GM18951 (cell line): ENCODE measurements around the gene HS3ST3B1.

ENCODE experiments used
- POLR2A ChIP-seq: IDR thresholded peaks from 4 replicates; pipeline ENCODE4 v1.6.1; 2011; ENCODE audit warnings: mild to moderate bottlenecking; ENCODE audit not compliant: insufficient read length, insufficient read depth; ENCODE audit errors: extremely low read depth
- in situ Hi-C: fragments of 300-500 bp; cut with MboI; formaldehyde crosslinking; loops from one replicate; pipeline ENCODE4 v1.12.0; 2022; ENCODE audit warnings: low sequenced_read_pairs, mixed read lengths, inconsistent platforms; ENCODE audit not compliant: unreplicated experiment

Gene HS3ST3B1

DNA sequence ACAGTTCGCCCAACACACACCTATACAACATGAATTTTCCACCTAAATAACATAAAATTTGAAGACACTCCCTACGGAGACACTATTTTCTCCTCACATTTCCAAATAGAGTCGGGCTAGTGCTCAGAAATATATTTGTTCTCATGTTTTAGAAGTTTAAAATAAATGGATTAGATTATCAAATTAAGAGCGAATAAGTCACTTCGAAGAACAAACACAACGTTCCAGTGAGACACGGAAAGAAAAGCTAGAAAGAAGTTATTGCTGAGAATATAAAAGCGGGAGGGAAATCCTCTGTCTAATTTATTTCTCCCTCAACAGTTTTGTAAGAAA is 2.0 kb upstream of the HS3ST3B1 start:
- in situ Hi-C loops, result no loop called here
- no peak for TF ChIP-seq POLR2A

- TF ChIP-seq POLR2A, result no peak
- in situ Hi-C loops, result loop anchor here (25.0 kb wide), 1 partner anchor 712 kb away; no protein-coding TSS in a partner anchor
Measured at GRCh38 chr17:14299280-14300141, 1.4 kb upstream of the HS3ST3B1 start.

- in situ Hi-C loops, result loop anchor here (25.0 kb wide), 1 partner anchor 714 kb away; no protein-coding TSS in a partner anchor
- TF ChIP-seq POLR2A, result no peak
Measured at GRCh38 chr17:14301279-14302090, 604 bp downstream of the HS3ST3B1 start.

DNA sequence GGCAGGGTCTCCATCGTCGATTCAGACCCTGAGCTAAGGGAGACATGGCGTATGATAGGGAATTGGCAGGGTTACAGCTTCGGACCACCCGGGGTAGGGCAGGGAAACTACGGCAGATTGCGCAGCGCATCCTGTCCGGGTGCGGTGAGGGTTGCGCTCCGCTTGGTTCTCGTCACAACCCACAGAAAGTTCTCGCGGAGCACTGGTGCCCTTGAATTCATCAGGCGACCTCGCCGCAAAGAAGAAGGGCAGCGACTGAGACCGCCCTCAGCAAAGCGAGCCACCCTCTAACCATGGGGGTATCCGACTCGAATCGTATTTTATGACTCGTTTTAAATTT is 1.2 kb downstream of the HS3ST3B1 start:
- no peak for TF ChIP-seq POLR2A
- in situ Hi-C loops, result loop anchor here (25.0 kb wide), 1 partner anchor 715 kb away; no protein-coding TSS in a partner anchor

DNA sequence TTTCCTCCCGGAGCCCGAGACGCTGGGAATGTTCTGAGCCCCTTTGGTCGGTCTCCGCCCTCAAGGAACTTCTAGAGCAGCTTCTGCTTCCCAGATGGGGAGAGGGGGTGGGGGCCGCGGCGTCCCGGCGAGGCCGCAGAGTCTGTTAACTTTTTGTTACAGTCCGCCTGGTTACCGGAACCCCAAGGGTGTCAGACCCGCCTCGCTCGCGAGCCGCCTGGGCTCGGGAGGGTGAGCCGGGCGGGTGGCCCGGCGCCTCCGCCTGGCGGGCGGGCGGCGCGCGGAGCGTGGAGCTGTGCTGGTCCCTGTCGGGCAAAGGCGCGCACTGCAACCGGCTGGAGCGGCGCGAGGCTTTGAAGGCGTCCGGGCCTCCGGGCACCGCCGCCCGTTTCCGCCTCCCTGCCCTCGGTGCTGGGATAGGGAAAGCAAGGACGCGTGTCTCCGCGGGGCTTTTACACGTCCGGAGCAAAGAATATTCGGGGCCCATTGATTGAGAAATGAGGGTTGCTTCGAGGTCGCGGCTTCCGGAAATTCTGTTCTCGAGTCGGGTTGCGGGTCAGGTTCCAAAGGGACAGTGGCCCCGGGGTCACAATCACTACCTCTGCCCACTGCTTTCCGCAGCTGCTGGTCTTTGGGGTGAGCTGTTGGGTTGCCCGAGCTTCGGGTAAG is 1.7 kb downstream of the HS3ST3B1 start:
- in situ Hi-C loops, result loop anchor here (25.0 kb wide), 1 partner anchor 715 kb away; no protein-coding TSS in a partner anchor
- TF ChIP-seq POLR2A, result no peak

DNA sequence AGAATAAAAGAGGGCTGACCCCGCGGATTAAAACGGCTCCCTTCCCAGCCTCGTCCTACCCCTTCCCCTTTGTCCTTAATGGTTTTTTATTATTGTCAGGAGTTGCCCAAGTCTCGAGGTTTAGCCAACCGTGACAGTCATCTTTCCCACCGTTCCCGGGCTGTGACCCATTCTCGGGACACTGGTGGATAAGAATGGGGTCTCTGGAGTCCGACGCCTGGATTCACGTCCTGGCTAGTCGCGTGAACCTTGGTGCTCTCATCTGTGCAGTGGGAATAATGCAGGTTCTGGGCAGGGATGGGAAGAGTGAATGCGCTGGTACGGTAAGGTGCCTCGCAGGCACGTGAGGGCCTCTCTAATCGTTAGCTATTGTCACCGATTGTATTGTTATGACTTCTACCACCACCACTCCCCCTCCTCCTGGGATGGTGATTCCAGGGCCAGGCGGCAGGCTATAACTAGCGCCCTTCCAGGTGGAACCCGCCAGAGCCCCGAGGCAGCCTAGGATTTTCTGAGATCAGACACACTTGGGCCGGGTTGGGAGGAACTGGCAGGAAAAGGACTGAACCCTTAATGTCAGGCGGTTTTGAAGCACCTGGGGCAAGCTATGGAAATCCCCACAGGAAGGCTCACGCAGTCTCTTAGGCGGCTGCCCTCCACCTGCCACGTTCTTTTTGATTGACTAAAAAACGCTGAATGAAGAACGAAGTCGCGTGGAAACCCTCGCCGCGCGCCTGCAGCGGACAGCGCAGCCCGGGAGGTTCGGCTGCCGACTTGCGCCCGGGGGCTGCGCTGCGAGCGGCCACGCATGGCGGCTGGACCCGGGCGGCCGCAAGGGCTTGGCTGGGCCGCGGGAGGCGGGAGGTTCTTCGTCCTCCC is 2.7 kb downstream of the HS3ST3B1 start:
- no peak for TF ChIP-seq POLR2A
- in situ Hi-C loops, result loop anchor here (25.0 kb wide), 1 partner anchor 716 kb away; no protein-coding TSS in a partner anchor

DNA sequence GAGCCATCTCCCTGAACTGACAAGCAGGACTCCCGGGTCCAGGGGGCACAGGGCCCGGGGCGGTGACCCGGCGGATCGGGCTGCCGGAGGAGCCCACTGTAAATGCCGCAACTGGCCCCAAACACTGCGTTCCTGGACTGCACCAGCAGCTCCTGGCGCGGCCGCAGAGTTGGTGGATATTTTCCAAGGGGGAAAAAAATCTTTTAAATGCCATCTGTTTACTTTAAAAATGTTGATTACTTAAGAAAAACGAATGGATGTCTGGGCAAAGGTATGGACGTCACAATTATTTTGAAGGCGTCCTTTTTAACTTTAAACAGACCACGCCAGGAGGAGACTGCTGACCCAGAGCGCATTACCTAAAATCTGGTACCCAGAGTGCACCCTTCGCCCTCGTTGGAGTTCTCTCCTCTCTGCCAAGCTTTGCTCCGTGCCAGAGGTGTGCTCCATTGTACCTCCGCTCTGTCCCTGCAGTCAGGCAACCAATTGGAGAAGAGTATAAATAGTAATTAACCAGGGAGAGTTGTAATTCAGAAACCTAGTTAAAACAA is 3.4 kb downstream of the HS3ST3B1 start:
- TF ChIP-seq POLR2A, result no peak
- in situ Hi-C loops, result loop anchor here (25.0 kb wide), 1 partner anchor 717 kb away; no protein-coding TSS in a partner anchor

DNA sequence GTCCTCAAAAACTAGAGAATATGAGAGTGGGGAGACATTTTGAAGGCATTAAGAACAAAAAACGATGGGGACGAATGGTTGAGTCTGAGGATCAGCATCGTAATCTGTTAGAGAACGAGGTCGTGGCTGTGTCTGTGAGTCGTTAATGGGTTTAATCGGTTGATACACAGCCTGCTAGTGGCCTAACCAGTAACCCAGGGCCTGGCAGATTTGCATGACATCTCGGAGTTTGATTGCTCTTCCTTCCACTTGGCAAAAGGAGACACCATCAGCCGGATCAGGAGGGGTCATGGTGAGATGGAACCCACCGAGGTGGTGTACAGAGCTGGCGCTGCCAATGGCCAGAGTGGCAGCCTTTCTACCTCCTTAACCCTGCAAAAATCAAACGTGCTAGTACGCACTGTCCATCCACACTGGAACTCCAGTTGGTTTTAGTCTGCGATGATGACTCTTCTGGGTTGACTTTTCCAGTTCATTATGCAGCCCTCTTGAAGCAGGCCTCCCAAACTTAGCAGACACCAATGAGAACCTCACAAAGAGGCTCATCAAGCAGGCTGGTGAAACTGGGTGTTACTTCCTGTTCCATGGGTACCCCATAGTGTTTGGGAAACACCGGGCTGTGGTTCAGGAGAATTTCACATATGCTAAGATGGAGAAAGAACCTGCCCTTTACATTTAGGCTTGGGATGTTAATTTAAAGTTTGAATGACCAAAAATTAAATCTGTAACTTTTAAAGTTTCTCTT is 4.1 kb downstream of the HS3ST3B1 start:
- TF ChIP-seq POLR2A, result no peak
- in situ Hi-C loops, result loop anchor here (25.0 kb wide), 1 partner anchor 718 kb away; no protein-coding TSS in a partner anchor

DNA sequence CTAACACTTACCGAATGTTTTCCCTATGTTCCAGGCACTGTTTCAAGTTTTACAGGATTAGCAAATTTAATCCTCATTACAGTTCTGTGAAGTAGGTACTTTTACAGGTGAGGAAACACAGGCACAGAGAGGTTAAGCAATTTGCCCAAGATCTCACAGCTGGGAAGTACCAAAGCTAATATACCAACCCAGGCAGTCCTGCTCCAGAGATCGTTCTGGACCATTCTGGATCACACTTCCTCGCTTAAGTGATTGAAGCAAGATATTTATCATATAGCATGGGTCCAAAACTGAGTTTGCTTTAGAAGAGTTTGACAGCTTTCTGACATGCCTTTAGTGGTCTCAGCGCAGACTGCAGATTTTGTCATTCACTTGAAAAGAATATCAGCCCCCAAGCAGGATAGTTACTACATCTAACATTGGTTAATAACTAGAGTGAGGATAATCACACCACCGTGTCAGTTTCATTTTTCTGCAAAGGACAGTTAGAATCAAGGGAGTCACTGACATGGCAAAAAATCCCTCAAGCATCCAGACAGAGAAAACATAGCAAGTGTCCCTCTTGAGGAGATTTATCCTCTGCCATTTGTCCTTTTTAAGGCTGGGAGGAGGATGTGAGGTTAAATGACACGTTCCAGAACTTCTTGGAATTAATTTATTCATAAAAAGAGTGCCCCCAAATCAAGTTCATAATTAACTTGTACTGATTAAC is 5.1 kb downstream of the HS3ST3B1 start:
- TF ChIP-seq POLR2A, result no peak
- in situ Hi-C loops, result loop anchor here (25.0 kb wide), 1 partner anchor 719 kb away; no protein-coding TSS in a partner anchor

DNA sequence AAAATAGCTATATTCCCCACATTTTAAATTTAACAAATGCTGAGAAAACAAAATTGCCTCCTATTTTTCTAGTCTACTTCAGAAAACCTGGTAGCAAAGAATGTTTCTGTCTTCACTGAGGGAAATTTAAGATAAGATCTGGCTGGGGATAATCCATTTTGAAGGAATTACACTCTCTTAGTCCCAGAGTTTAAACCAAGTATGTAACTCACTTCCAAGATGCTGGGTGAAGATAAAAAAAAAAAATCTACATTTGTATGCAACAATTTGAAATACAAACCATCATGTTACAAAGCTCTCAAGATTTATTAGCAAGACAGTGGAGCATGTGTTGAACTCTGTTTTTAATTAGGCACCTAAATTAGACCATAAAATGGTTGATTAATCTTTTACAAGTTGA is 5.7 kb downstream of the HS3ST3B1 start:
- in situ Hi-C loops, result loop anchor here (25.0 kb wide), 1 partner anchor 719 kb away; no protein-coding TSS in a partner anchor
- TF ChIP-seq POLR2A, result no peak
